Heart left ventricle (tissue), 16 donors: ENCODE data around the gene TAS1R2. TPM values are rescaled to one million over a fixed set of nuclear protein-coding genes. Genes with fewer than 3 reads are reported as not detected.
"Not testable (repeated sequence)": the region's sequence is repeated elsewhere in the genome, so short reads cannot be mapped to it uniquely, and the experiment has no call there.

Experiments
- ATAC-seq, 4 donors: fragments of 200-7000 bp; cut with Tn5 transposase; one replicate each; pipeline ENCODE4 v1.9.1; 2020 to 2022; ENCODE audit warnings: moderate library complexity in 4 of 4, mild to moderate bottlenecking in 3 of 4, moderate number of reproducible peaks in 1 of 4
- DNase-seq, 5 donors: peaks; one replicate each; pipeline ENCODE4 v3.0.0-alpha.2; 2020
- H3K27ac ChIP-seq, 12 donors: fragments of 200-600 bp; sonication (generic) in 4 of 12; one replicate each; pipeline versions ENCODE4 v1.5.0 to v1.8.0; 2016 to 2022; ENCODE audit warnings: mild to moderate bottlenecking in 2 of 12
- H3K27me3 ChIP-seq, 9 donors: fragments of 200-600 bp; sonication (generic) in 2 of 9; one replicate each; pipeline versions ENCODE4 v1.5.1 to v1.8.0; 2016 to 2022; ENCODE audit warnings: mild to moderate bottlenecking in 3 of 9
- H3K36me3 ChIP-seq, 9 donors: fragments of 200-600 bp; sonication (generic) in 2 of 9; one replicate each; pipeline versions ENCODE4 v1.5.0 to v1.8.0; 2018 to 2022; ENCODE audit warnings: mild to moderate bottlenecking in 2 of 9
- H3K4me1 ChIP-seq, 12 donors: fragments of 200-600 bp; sonication (generic) in 4 of 12; one replicate each; pipeline versions ENCODE4 v1.5.0 to v1.8.0; 2016 to 2022; ENCODE audit warnings: mild to moderate bottlenecking in 3 of 12
- H3K4me3 ChIP-seq, 12 donors: fragments of 200-600 bp; sonication (generic) in 4 of 12; one replicate each; pipeline versions ENCODE4 v1.5.0 to v1.8.0; 2017 to 2022; ENCODE audit warnings: mild to moderate bottlenecking in 9 of 12, moderate library complexity in 4 of 12
- H3K9me3 ChIP-seq, 12 donors: fragments of 200-600 bp; sonication (generic) in 4 of 12; one replicate each; pipeline versions ENCODE4 v1.5.0 to v1.8.0; 2016 to 2022; ENCODE audit warnings: mild to moderate bottlenecking in 1 of 12
- CTCF ChIP-seq, 12 donors: fragments of 200-600 bp; sonication (generic) in 4 of 12; IDR thresholded peaks; one replicate each; pipeline versions ENCODE4 v1.5.0 to v1.8.0; 2018 to 2022; ENCODE audit warnings: antibody characterized with exemption in 12 of 12, mild to moderate bottlenecking in 5 of 12
- POLR2A ChIP-seq, 2 donors: fragments of 450-650 bp; IDR thresholded peaks; one replicate each; pipeline ENCODE4 v1.6.1; 2017; ENCODE audit warnings: antibody characterized with exemption in 2 of 2, mild to moderate bottlenecking in 2 of 2, moderate library complexity in 2 of 2
- WGBS, 4 donors: extraction: QIAGEN DNeasy Blood & Tissue Kit in 2 of 4; methylation state at CpG; one replicate each; pipeline versions ENCODE4 v1.1.5 to v1.1.7; 2013 to 2018; 5-methylcytosine and 5-hydroxymethylcytosine counted together
- intact Hi-C, 10 donors: fragments of 100-400 bp; cut with DNase I; formaldehyde crosslinking; loops; one replicate each; pipeline versions ENCODE4 v1.11.1 to v1.14.2; 2022
- polyA plus RNA-seq, 2 donors: library from polyadenylated mRNA; stranded (reverse); fragments of 200-250 nt; gene quantifications; one replicate each; pipeline ENCODE4 v1.2.3, GENCODE V29; 2013
- total RNA-seq, 9 donors: library from RNA; depleted of rRNA in 2 of 9; stranded (reverse); fragments of >200 nt in 2 of 9; fragmentation: NEBNext Ultra II Directional in 3 of 9; extraction: Animal tissue kit (Norgen Biotek cat#: 25700) in 3 of 9; gene quantifications; one replicate each; pipeline versions ENCODE4 v1.1.0 to v1.2.4, GENCODE V29; 2016 to 2023
- donor health status: ischemic (EF 13 %, LVEDD 7.1; RV severe dilation, severe dysfunction).
- donor health status: healthy with polysubstance abuse.
- donor health status: DM: no; HTN: yes; CAD: no.
- donor health status: DM: no; HTN: no; CAD: no.
- donor health status: ischemic (EF 25% LVEDD 6.9; RV normal size, moderate dysfunction).
- donor health status: ischemic (EF 25% LVEDD 5.7; RV mildly dilated, moderate dysfunction).
- donor health status: healthy.
- donor health status: DM: yes; HTN: yes; CAD: no.
- donor health status: ischemic (EF 35%, LVEDD 5.7; RV mildly dilated, moderate dysfunction).
- donor health status: nonischemic (EF 11% LVEDD 7.7; RV severe dilation, severe dysfunction).
- donor health status: DM: yes; HTN: yes; CAD: no.
- donor health status: PGD.
- donor health status: ischemic (EF 29% LVEDD 5.4; RV normal size, mild dysfunction).
- donor health status: nonischemic (EF 23%, LVEDD 6.1; RV moderate dilation, normal function).

The TAS1R2 gene
- total and polyA plus RNA-seq, 11 donors: not detected

GRCh38 chr1:18854331-18855025, 5.0 kb downstream of the TAS1R2 start:
- Histone ChIP-seq H3K4me3 (no peak overlapping the region), H3K36me3 (no peaks in the 10 kb centered on the region), H3K27me3 (peaks cover 0 to 29% (median 0%) of the 10 kb centered on the region in 9 donors), H3K9me3 (no peaks in the 10 kb centered on the region), H3K27ac (no peak overlapping the region), H3K4me1 (no peaks in the 10 kb centered on the region)
- TF ChIP-seq CTCF (IDR thresholded peaks at IDR 0.05): no peak
- TF ChIP-seq POLR2A (IDR thresholded peaks at IDR 0.05): no peak
- DNase-seq: no peak
- ATAC-seq: no peak
- WGBS, 4 donors: 87 to 93% (median 90%) methylated on average over 31 to 49 of the region's 49 CpGs
- intact Hi-C loops: no loop called here

GRCh38 chr1:18852501-18852900, 7.0 kb downstream of the TAS1R2 start:
- TF ChIP-seq CTCF (IDR thresholded peaks at IDR 0.05): no peak
- no peak for TF ChIP-seq POLR2A (IDR thresholded peaks at IDR 0.05)
- no peak overlapping the region for H3K27ac ChIP-seq
- WGBS, 4 donors: 44 to 61% (median 49%) methylated on average over 5 to 6 of the region's 6 CpGs
- H3K36me3 ChIP-seq: no peaks in the 10 kb centered on the region
- peaks cover 0 to 4% (median 0%) of the 10 kb centered on the region in 12 donors for H3K9me3 ChIP-seq
- H3K4me1 ChIP-seq: peaks cover 0 to 4% (median 0%) of the 10 kb centered on the region in 12 donors
- H3K27me3 ChIP-seq: peaks cover 0 to 29% (median 0%) of the 10 kb centered on the region in 9 donors
- DNase-seq (no peak), ATAC-seq (no peak)
- intact Hi-C loops: no loop called here
- no peak overlapping the region for H3K4me3 ChIP-seq

GRCh38 chr1:18849261-18849711, 10.2 kb downstream of the TAS1R2 start:
- Histone ChIP-seq H3K4me3 (no peak overlapping the region), H3K36me3 (no peaks in the 10 kb centered on the region), H3K27ac (no peak overlapping the region), H3K4me1 (peaks cover 0 to 4% (median 0%) of the 10 kb centered on the region in 12 donors), H3K27me3 (peaks cover 0 to 22% (median 0%) of the 10 kb centered on the region in 9 donors), H3K9me3 (peaks cover 0 to 4% (median 0%) of the 10 kb centered on the region in 12 donors)
- WGBS, 4 donors: 27 to 49% (median 34%) methylated on average over 7 to 11 of the region's 11 CpGs
- no peak for DNase-seq
- intact Hi-C loops: no loop called here
- no peak for ATAC-seq
- TF ChIP-seq POLR2A (IDR thresholded peaks at IDR 0.05) (no peak), CTCF (IDR thresholded peaks at IDR 0.05) (no peak)

GRCh38 chr1:18847723-18848122, 11.7 kb downstream of the TAS1R2 start:
- intact Hi-C loops, H3K27ac ChIP-seq, H3K4me1 ChIP-seq, ATAC-seq, DNase-seq, H3K4me3 ChIP-seq, H3K9me3 ChIP-seq, H3K36me3 ChIP-seq: not testable (repeated sequence)
- peaks cover 0 to 20% (median 0%) of the 10 kb centered on the region in 9 donors for H3K27me3 ChIP-seq
- 61 to 89% (median 82%) methylated on average over 2 of the region's 2 CpGs for WGBS, 4 donors
